ENCODE data around the gene SRGAP1.
"Not testable (repeated sequence)": the region's sequence is repeated elsewhere in the genome, so short reads cannot be mapped to it uniquely, and the experiment has no call there.

SRGAP1 gene

DNA sequence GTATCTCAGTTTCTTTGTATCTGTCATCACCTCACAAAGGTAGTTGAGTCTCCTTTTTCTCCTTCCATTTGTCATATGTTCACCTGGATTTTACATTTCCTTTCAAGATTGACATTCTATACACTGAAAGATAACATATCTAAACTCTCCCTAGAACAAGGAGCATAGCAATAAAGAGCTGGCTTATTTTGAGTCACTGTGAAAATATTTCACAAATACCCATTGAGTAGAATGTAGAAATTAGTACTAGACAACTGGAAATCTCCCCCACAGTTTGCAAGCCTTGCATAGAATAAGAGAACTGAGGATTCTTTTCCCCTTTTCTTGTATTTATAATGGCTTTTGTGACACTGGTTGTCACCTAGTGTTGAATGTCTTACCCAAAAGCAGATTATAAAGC, 266.4 kb downstream of the SRGAP1 start:
- TF ChIP-seq, protein P1, sequence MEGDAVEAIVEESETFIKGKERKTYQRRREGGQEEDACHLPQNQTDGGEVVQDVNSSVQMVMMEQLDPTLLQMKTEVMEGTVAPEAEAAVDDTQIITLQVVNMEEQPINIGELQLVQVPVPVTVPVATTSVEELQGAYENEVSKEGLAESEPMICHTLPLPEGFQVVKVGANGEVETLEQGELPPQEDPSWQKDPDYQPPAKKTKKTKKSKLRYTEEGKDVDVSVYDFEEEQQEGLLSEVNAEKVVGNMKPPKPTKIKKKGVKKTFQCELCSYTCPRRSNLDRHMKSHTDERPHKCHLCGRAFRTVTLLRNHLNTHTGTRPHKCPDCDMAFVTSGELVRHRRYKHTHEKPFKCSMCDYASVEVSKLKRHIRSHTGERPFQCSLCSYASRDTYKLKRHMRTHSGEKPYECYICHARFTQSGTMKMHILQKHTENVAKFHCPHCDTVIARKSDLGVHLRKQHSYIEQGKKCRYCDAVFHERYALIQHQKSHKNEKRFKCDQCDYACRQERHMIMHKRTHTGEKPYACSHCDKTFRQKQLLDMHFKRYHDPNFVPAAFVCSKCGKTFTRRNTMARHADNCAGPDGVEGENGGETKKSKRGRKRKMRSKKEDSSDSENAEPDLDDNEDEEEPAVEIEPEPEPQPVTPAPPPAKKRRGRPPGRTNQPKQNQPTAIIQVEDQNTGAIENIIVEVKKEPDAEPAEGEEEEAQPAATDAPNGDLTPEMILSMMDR (IDR thresholded peaks at IDR 0.05; ENCODE audit: low read depth, low read length): no peak
- DNase-seq (ENCODE audit: low read depth in 2 of 2): no peak
- no peak overlapping the region for H3K4me3 ChIP-seq (replicated peaks in 1 of 2; ENCODE audit: low read depth in 2 of 2, low read length in 2 of 2)

DNA sequence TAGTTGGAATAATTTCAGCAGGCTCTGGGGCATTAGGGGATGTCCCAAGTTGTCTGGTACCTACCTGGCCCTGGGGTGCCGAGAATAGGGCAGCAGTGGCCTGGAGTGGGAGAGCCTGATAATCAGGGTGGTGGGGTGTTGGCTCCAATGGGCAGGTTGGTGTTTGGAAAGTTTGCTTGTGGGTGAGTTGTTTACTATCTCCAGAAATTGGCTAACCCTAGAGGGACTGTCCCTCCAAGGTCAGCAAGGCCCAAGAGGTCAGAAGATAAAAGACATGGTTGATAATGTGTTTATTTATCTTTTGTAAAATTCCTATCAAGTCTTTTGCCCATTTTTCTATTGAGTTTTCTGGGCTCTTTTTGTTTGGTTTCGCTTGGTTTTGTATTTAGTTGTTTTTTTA, 272.5 kb downstream of the SRGAP1 start:
- no peak for DNase-seq (ENCODE audit: low read depth in 2 of 2)
- no peak overlapping the region for H3K4me3 ChIP-seq (replicated peaks in 1 of 2; ENCODE audit: low read depth in 2 of 2, low read length in 2 of 2)
- TF ChIP-seq, protein P1 (IDR thresholded peaks at IDR 0.05; ENCODE audit: low read depth, low read length): no peak

DNA sequence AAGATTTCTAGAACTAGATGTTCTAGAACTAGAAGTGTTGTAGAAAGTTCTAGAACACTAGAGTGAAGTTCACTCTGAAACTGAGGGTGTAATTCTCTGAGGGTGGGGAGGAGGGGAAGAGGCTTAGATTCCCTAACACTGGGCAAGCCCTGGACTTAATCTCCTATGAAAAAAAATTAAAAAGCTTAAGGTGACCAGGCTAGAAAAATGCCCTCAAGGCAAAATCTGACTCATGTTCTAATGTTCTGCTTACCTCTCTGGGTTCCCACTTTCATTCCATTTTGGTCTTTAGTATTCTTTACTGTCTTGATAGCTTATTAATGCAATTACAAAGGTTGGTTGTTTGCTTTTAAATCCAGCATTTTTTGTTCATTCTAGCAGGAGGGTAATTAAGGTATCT, 276.1 kb downstream of the SRGAP1 start:
- TF ChIP-seq, protein P1 (IDR thresholded peaks at IDR 0.05; ENCODE audit: low read depth, low read length): no peak
- H3K4me3 ChIP-seq (replicated peaks in 1 of 2; ENCODE audit: low read depth in 2 of 2, low read length in 2 of 2): no peak overlapping the region
- no peak for DNase-seq (ENCODE audit: low read depth in 2 of 2)

DNA sequence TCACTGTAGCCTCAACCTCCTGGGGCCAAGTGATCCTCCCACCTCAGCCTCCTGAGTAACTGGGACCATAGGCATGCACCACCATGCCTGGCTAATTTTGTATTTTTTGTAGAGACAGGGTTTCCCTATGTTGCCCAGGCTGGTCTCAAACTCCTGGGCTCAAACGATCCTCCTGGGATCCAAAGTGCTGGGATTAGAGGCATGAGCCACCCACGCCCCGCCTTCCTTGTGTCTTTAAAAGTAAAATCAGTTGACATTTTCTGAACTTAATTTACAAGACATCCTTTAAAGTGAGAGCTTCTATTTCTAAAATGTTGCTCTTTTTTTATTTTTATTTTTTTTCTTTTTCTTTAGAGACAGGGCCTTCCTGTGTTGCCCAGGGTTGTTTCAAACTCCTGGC, 276.6 kb downstream of the SRGAP1 start:
- DNase-seq (ENCODE audit: low read depth in 2 of 2): not testable (repeated sequence)

DNA sequence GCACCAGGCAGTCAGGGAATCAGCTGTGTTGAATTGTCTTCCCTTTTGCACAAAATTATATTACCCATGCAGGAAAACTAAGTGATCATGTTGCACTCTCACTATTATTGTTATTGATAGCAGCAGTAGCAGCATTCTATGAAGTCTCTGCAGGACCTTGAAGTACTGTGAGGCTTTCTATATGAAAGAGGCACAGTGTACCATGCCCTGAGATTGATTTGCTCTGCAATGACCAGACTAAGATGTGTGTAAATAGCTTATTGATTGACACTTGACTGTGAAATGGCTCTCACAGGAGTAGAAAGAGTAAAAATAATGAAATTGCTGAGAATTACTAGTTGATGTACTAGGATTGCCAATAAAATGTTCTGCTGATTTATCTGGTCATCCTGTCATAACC, 277.7 kb downstream of the SRGAP1 start:
- no peak for DNase-seq (ENCODE audit: low read depth in 2 of 2)
- TF ChIP-seq, protein P1 (IDR thresholded peaks at IDR 0.05; ENCODE audit: low read depth, low read length): no peak

More for the DNA sequence above, 276.6 kb downstream of the SRGAP1 start:
- H3K4me3 ChIP-seq (replicated peaks in 1 of 2; ENCODE audit: low read depth in 2 of 2, low read length in 2 of 2): not testable (repeated sequence)

DNA sequence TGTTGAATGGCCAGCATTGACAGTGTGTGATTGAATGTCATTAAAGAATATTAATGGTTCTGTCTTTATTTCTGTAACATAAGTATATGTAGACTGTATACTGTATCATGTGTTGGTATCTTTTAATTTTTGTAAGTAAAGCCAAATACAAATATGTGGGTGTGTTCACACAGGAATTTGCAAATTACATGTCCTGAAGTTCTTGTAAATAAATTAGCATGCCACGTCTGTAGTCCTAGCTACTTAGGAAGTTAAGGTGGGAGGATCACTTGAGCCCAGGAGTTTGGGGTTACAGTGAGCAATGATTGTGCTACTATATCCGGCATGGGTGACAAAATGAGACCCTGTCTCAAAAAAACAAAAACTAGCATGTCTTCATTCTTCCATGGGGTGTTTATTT, 278.5 kb downstream of the SRGAP1 start:
- H3K4me3 ChIP-seq (replicated peaks in 1 of 2; ENCODE audit: low read depth in 2 of 2, low read length in 2 of 2): no peak overlapping the region
- DNase-seq (ENCODE audit: low read depth in 2 of 2): no peak
- TF ChIP-seq, protein P1 (IDR thresholded peaks at IDR 0.05; ENCODE audit: low read depth, low read length): no peak

More for the DNA sequence above, 277.7 kb downstream of the SRGAP1 start:
- no peak overlapping the region for H3K4me3 ChIP-seq (replicated peaks in 1 of 2; ENCODE audit: low read depth in 2 of 2, low read length in 2 of 2)

DNA sequence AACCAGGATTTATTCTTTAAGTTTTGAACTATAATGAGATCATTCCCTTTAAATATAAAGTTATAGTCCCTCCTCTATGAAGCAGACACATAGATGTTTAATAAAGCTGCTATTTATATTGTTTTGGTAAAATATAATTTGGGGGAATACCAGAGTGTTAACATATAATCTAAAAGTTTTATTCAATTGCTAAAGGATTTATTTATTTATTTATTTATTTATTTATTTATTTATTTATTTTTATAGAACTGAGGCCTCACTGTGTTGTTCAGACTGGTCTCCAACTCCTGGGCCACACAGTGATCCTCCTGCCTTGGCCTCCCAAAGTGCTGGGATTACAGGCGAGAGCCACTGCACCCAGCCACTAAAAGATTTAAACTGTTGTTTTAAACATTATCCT, 278.9 kb downstream of the SRGAP1 start:
- TF ChIP-seq, protein P1 (IDR thresholded peaks at IDR 0.05; ENCODE audit: low read depth, low read length): no peak
- no peak overlapping the region for H3K4me3 ChIP-seq (replicated peaks in 1 of 2; ENCODE audit: low read depth in 2 of 2, low read length in 2 of 2)
- no peak for DNase-seq (ENCODE audit: low read depth in 2 of 2)
